Measurements from ENCODE around the gene LYZL2. TPM values are rescaled to one million over a fixed set of nuclear protein-coding genes. Genes with fewer than 3 reads are reported as not detected.
"Not testable (repeated sequence)": the region's sequence is repeated elsewhere in the genome, so short reads cannot be mapped to it uniquely, and the experiment has no call there.

LYZL2 gene
- total and polyA plus RNA-seq, 9 of the 15 experiments (the other 6 are each of a cell fraction or from before 2014, with no cell fraction given): not detected

DNA sequence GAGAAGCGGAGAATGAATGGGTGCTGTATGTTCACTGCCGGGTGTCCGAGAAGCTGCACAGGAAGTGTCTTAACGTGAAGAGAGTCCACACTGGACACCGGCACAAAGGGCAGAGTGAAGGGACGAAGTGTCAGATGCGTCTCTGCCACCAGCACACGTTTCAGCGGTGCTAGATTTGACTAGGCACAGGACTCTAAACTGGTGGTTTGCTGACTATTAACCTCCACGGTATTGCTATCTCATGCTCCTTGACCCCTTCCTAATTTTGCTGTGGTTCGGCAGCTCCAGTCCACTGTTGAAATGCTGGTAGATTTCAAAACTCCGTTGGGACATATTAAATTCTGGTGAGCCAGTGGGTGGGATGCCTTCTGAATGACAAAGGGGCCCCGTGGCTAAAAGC is 13.3 kb upstream of the LYZL2 start:
- H3K9ac ChIP-seq (ENCODE audit: insufficient read depth in 1 of 2, low read depth in 2 of 2, low read length in 2 of 2); POLR2A ChIA-PET; H4K20me1 ChIP-seq (replicated peaks; ENCODE audit: control insufficient read depth, insufficient read depth, low read length); ATAC-seq; DNase-seq (ENCODE audit: extremely low read depth in 1 of 4, low spot score in 3 of 4); H2AFZ ChIP-seq (ENCODE audit: low read depth, low read length); H3K4me1 ChIP-seq (replicated peaks in 1 of 2; ENCODE audit: control insufficient read depth in 2 of 2, insufficient read depth in 2 of 2, low read length in 2 of 2); in situ Hi-C loops (cut with MboI); H3K4me2 ChIP-seq (ENCODE audit: insufficient read depth, low read length); CTCF ChIA-PET (ENCODE audit: low intra/inter-chr PET ratio); H3K9me3 ChIP-seq (replicated peaks; ENCODE audit: control insufficient read depth, insufficient read depth, low read depth, low read length); FAIRE-seq; BruUV-seq (replicated peaks); H3K36me3 ChIP-seq (ENCODE audit: control insufficient read depth, insufficient read depth, low read length); H3K4me3 ChIP-seq; H3K27ac ChIP-seq (ENCODE audit: extremely low read depth, low read depth, low read length); H3K79me2 ChIP-seq (ENCODE audit: control insufficient read depth, insufficient read depth, low read length); intact Hi-C loops (cut with micrococcal nuclease); H3K9me1 ChIP-seq (ENCODE audit: control insufficient read depth, insufficient read depth, low read length): not testable (repeated sequence)
- peaks cover 30 to 66% of the 10 kb centered on the region in 2 experiments for H3K27me3 ChIP-seq (ENCODE audit: control insufficient read depth in 2 of 2, insufficient read depth in 2 of 2, low read length in 2 of 2)
- 12% methylated on average over 8 of the region's 13 CpGs for WGBS (ENCODE audit: insufficient coverage, low coverage, missing lambda C conversion rate)

DNA sequence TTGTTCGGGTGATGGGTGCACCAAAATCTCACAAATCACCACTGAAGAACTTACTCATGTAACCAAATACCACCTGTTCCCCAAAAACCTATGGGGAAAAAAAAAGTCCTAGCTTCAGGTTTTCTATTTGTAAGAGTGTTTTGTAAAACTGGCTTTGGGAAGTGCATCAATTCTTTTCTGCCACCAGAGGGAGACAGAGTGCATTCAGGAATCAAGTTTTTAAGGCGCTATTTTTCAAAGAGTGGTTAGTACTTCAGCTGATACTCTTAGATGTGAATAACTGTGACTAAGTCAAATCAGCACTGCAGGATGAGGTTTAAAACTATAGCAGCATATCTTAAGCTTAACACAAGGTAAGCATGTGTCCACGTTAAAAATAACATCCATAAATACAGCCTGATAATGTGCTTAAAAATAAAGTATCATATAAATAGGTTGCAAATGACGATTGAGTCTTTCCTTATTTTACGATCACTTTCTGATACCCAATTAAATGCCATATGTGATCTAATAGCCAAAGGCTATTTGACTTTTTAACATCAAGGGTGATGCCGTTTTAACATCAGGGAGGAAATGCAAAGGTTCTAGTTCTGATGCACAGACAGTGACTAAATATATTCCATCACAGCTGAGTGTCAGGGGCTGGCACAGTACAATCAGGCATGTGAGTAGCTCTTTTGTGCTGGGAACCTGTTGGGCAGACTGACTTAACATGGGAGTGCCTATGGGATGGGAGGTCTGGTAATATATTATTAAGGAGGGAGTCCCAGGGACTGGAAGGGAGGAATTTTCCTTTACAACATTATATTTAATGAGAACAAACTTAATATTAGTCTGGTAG is 10.6 kb upstream of the LYZL2 start:
- Histone ChIP-seq H3K4me1 (replicated peaks in 1 of 2; ENCODE audit: control insufficient read depth in 2 of 2, insufficient read depth in 2 of 2, low read length in 2 of 2) (no peaks in the 10 kb centered on the region; a peak in 1 of 5 replicates), H3K9me3 (replicated peaks; ENCODE audit: control insufficient read depth, insufficient read depth, low read depth, low read length) (no peaks in the 10 kb centered on the region), H4K20me1 (replicated peaks; ENCODE audit: control insufficient read depth, insufficient read depth, low read length) (no peaks in the 10 kb centered on the region), H3K27me3 (ENCODE audit: control insufficient read depth in 2 of 2, insufficient read depth in 2 of 2, low read length in 2 of 2) (peaks cover 14 to 40% of the 10 kb centered on the region in 2 experiments), H3K4me2 (ENCODE audit: insufficient read depth, low read length) (no peak overlapping the region), H3K4me3 (no peak overlapping the region), H3K27ac (ENCODE audit: extremely low read depth, low read depth, low read length) (no peak overlapping the region), H3K9ac (ENCODE audit: insufficient read depth in 1 of 2, low read depth in 2 of 2, low read length in 2 of 2) (no peak overlapping the region), H3K9me1 (ENCODE audit: control insufficient read depth, insufficient read depth, low read length) (no peaks in the 10 kb centered on the region), H3K36me3 (ENCODE audit: control insufficient read depth, insufficient read depth, low read length) (no peaks in the 10 kb centered on the region), H2AFZ (ENCODE audit: low read depth, low read length) (no peak overlapping the region), H3K79me2 (ENCODE audit: control insufficient read depth, insufficient read depth, low read length) (no peaks in the 10 kb centered on the region)
- WGBS (ENCODE audit: insufficient coverage, low coverage, missing lambda C conversion rate): 0% methylated on average over 6 of the region's 6 CpGs
- POLR2A ChIA-PET: interaction anchor here (1.6 kb wide), 1 partner anchor 49 kb away, joined by 4 read pairs; no protein-coding TSS in a partner anchor
- DNase-seq (ENCODE audit: extremely low read depth in 1 of 4, low spot score in 3 of 4) (peak; percentile 37 to 72 (median 42)), ATAC-seq (peak; percentile 68; the same call in 2 of the 3 replicates), FAIRE-seq (peak; percentile 85)
- intact Hi-C loops (cut with micrococcal nuclease) (no loop called here), in situ Hi-C loops (cut with MboI) (no loop called here)
- CTCF ChIA-PET (ENCODE audit: low intra/inter-chr PET ratio): interaction anchor here (0.8 to 1.1 kb wide), 3 partner anchors 248 to 1169 kb away, joined by 3 read pairs; no protein-coding TSS in a partner anchor
- BruUV-seq (replicated peaks): no TSS peak
- no peak for TF ChIP-seq NONO (IDR thresholded peaks at IDR 0.05; ENCODE audit: low read depth in 2 of 2, low read length in 1 of 2)
- TF ChIP-seq NBN (IDR thresholded peaks at IDR 0.05; ENCODE audit: low read depth): no peak
- TF ChIP-seq SLC30A9 (CRISPR knock-in tag; IDR thresholded peaks at IDR 0.05): no peak
- no peak for TF ChIP-seq SP2 (IDR thresholded peaks at IDR 0.05; ENCODE audit: extremely low read depth, low read depth, low read length, poor library complexity, severe bottlenecking)
- TF ChIP-seq PHF20 (IDR thresholded peaks at IDR 0.05; ENCODE audit: partially characterized antibody): no peak
- no peak for TF ChIP-seq CBX1 (IDR thresholded peaks at IDR 0.05; ENCODE audit: low read depth)
- TF ChIP-seq ZNF165 (CRISPR knock-in tag; IDR thresholded peaks at IDR 0.05; ENCODE audit: borderline replicate concordance): no peak
- no peak for TF ChIP-seq ARID1B (IDR thresholded peaks at IDR 0.05)
- peak; percentile 60; the same call in 1 of the 2 replicates for TF ChIP-seq KLF16 (IDR thresholded peaks at IDR 0.05)
- no peak for TF ChIP-seq COPS2 (conservative IDR thresholded peaks at IDR 0.05)
- no peak for TF ChIP-seq CREM (IDR thresholded peaks at IDR 0.05; ENCODE audit: low read depth)
- TF ChIP-seq, protein P1, sequence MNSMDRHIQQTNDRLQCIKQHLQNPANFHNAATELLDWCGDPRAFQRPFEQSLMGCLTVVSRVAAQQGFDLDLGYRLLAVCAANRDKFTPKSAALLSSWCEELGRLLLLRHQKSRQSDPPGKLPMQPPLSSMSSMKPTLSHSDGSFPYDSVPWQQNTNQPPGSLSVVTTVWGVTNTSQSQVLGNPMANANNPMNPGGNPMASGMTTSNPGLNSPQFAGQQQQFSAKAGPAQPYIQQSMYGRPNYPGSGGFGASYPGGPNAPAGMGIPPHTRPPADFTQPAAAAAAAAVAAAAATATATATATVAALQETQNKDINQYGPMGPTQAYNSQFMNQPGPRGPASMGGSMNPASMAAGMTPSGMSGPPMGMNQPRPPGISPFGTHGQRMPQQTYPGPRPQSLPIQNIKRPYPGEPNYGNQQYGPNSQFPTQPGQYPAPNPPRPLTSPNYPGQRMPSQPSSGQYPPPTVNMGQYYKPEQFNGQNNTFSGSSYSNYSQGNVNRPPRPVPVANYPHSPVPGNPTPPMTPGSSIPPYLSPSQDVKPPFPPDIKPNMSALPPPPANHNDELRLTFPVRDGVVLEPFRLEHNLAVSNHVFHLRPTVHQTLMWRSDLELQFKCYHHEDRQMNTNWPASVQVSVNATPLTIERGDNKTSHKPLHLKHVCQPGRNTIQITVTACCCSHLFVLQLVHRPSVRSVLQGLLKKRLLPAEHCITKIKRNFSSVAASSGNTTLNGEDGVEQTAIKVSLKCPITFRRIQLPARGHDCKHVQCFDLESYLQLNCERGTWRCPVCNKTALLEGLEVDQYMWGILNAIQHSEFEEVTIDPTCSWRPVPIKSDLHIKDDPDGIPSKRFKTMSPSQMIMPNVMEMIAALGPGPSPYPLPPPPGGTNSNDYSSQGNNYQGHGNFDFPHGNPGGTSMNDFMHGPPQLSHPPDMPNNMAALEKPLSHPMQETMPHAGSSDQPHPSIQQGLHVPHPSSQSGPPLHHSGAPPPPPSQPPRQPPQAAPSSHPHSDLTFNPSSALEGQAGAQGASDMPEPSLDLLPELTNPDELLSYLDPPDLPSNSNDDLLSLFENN (IDR thresholded peaks at IDR 0.05; ENCODE audit: low read depth in 2 of 2, low read length in 2 of 2): no peak
